Spinal cord (tissue), 10 donors: ENCODE results near the gene DMXL1. TPM values are rescaled to one million over a fixed set of nuclear protein-coding genes. Genes with fewer than 3 reads are reported as not detected.
A peak's percentile ranks its signal among the peaks of the same experiment; 100 is the strongest.

ENCODE experiments used
- DNase-seq, 6 donors: peaks; one replicate each; pipeline versions ENCODE4 v3.0.0 to v3.0.0-alpha.2; 2013 to 2015; ENCODE audit warnings: low spot score in 6 of 6, low read depth in 4 of 6
- H3K27ac ChIP-seq: one replicate; pipeline ENCODE4 v1.5.1; 2013; ENCODE audit warnings: low read depth, low read length, control low read depth
- H3K27me3 ChIP-seq: one replicate; pipeline ENCODE4 v1.6.1; 2013; ENCODE audit warnings: low read length; ENCODE audit not compliant: control insufficient read depth, insufficient read depth
- H3K36me3 ChIP-seq: one replicate; pipeline ENCODE4 v1.6.1; 2013; ENCODE audit warnings: low read length; ENCODE audit not compliant: control insufficient read depth, insufficient read depth
- H3K4me1 ChIP-seq: one replicate; pipeline ENCODE4 v1.6.1; 2013; ENCODE audit warnings: low read length; ENCODE audit not compliant: control insufficient read depth, insufficient read depth
- H3K4me3 ChIP-seq: one replicate; pipeline ENCODE4 v1.5.1; 2013; ENCODE audit warnings: low read depth, low read length, control low read depth
- H3K9me3 ChIP-seq: one replicate; pipeline ENCODE4 v1.6.1; 2013; ENCODE audit warnings: low read length; ENCODE audit not compliant: control insufficient read depth, insufficient read depth
- WGBS: methylation state at CpG from one replicate; pipeline ENCODE4 v1.1.5; 2013; ENCODE audit warnings: missing lambda C conversion rate; ENCODE audit not compliant: insufficient coverage; 5-methylcytosine and 5-hydroxymethylcytosine counted together
- polyA plus RNA-seq, 2 donors: library from polyadenylated mRNA; unstranded; fragments of 120-200 nt; gene quantifications; one replicate each; pipeline ENCODE4 v1.2.1, GENCODE V29; 2013; ENCODE audit not compliant: insufficient read length in 2 of 2
- total RNA-seq, 2 donors: library from RNA; depleted of rRNA in 1 of 2; stranded (reverse); fragments of 120-200 nt in 1 of 2; fragments of >200 nt in 1 of 2; gene quantifications; one replicate each; pipeline versions ENCODE4 v1.2.3 to v1.2.4, GENCODE V29; 2013 to 2014
- donor health status: healthy.

DMXL1 gene
- total and polyA plus RNA-seq, 4 donors, result 34.2 to 136 (median 48.4) TPM

DNA sequence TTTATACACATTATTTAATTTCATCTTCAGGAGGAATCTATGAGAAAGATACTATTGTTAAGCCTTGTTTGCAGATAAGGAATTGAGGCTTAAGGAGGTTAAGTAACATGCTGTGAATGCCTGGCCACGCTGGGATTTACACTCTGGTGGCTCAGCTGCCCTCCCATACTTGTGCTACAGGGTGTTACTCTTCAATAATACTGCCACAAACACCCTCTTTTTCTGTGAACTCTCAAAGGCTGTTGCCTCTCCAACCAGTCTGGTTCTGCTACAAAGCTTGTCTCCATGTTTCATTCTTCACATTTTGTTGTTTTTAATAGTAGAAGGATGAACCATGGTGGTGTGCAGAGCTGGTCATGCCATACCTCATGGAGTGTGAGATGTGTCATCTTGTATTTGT is 208.2 kb downstream of the DMXL1 start:
- Histone ChIP-seq H3K4me1 (no peaks in the 10 kb centered on the region), H3K36me3 (no peaks in the 10 kb centered on the region), H3K27me3 (no peaks in the 10 kb centered on the region), H3K4me3 (no peak overlapping the region), H3K27ac (no peak overlapping the region), H3K9me3 (no peaks in the 10 kb centered on the region)
- 57% methylated on average over 1 of the region's 1 CpG for WGBS
- DNase-seq, result no peak

- H3K36me3 ChIP-seq, result no peaks in the 10 kb centered on the region
- no CpG with 5 or more reads among the region's 3 CpGs for WGBS
- H3K27ac ChIP-seq, result no peak overlapping the region
- no peak overlapping the region for H3K4me3 ChIP-seq
- H3K9me3 ChIP-seq, result no peaks in the 10 kb centered on the region
- no peaks in the 10 kb centered on the region for H3K27me3 ChIP-seq
- no peaks in the 10 kb centered on the region for H3K4me1 ChIP-seq
- DNase-seq, result no peak
Measured at GRCh38 chr5:119280380-119280779, 209.5 kb downstream of the DMXL1 start.

DNA sequence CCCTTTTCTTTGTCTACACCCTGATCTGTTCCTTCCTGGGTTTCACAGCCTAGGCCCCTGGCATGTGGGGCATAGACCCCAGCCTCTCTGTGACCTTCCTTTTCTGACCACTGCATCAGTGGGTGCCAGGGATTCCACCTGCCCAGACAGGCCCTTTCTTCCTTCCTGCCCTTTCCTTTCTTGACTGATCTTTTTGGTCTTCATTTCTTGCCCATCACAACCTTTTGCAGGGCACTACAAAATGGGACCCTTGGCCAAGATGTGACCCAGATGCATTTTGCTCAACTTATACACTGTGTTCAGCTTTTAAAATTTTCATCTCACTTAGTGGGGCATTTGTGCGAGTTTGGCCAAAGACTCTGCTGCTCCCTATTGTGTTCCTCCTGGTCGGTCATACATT is 211.7 kb downstream of the DMXL1 start:
- no peaks in the 10 kb centered on the region for H3K4me1 ChIP-seq
- no peaks in the 10 kb centered on the region for H3K27me3 ChIP-seq
- H3K9me3 ChIP-seq, result no peaks in the 10 kb centered on the region
- H3K36me3 ChIP-seq, result no peaks in the 10 kb centered on the region
- WGBS, result 95% methylated on average over 2 of the region's 2 CpGs
- H3K27ac ChIP-seq, result no peak overlapping the region
- H3K4me3 ChIP-seq, result no peak overlapping the region
- DNase-seq, result no peak

GRCh38 chr5:119284031-119284430 is 213.1 kb downstream of the DMXL1 start:
- no peak overlapping the region for H3K4me3 ChIP-seq
- no peak overlapping the region for H3K27ac ChIP-seq
- no peaks in the 10 kb centered on the region for H3K9me3 ChIP-seq
- H3K4me1 ChIP-seq, result no peaks in the 10 kb centered on the region
- WGBS, result 100% methylated on average over 1 of the region's 1 CpG
- no peak for DNase-seq
- H3K27me3 ChIP-seq, result no peaks in the 10 kb centered on the region
- H3K36me3 ChIP-seq, result no peaks in the 10 kb centered on the region

- H3K27me3 ChIP-seq, result no peaks in the 10 kb centered on the region
- H3K4me3 ChIP-seq, result no peak overlapping the region
- H3K4me1 ChIP-seq, result no peaks in the 10 kb centered on the region
- no peaks in the 10 kb centered on the region for H3K9me3 ChIP-seq
- no peak for DNase-seq
- WGBS, result no CpG with 5 or more reads among the region's 5 CpGs
- no peak overlapping the region for H3K27ac ChIP-seq
- H3K36me3 ChIP-seq, result no peaks in the 10 kb centered on the region
Measured at GRCh38 chr5:119285070-119285916, 214.4 kb downstream of the DMXL1 start.

DNA sequence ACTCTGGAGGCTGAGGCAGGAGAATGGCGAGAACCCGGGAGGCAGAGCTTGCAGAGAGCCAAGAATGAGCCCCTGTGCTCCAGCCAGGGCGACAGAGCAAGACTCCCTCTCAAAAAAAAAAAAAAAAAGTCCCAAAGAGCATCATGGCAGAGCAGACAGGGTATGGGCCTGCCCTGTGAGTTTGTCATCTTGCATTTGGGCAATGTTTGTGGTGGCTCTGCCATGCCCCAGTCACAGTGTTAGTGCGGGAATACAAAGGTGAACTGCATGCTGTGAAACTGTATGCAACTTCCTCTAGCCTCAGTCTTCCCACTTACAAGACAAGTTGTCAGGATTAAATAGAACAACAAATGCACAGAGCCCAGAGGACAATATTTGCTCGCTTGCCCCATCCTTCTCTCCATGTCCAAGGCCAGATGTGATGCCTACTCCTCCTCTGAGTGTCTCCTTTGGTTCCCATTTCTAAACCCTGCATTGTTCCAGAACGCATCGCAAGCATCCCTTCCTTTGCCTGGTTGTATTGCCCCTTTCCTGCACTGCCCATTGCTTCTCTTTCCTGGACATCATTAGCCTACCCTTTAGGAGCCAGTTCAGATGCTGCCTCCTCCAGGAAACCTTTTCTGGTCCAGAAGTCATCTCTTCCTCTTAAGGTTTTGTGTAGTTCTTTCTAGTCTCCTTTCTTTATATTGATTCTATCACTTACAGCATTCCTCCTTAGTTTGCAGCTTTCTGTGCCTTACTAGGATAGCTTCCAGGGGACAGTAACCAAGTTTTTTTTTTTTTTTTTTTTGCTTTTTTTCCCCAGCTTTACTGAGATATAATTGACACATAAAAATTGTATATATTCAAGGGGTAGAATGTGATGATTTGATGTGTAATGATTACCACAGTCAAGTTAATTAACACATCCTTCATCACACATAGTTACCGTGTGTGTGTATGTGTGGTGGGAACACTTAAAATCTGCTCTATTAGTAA is 215.9 kb downstream of the DMXL1 start:
- no peaks in the 10 kb centered on the region for H3K27me3 ChIP-seq
- H3K4me1 ChIP-seq, result no peaks in the 10 kb centered on the region
- H3K27ac ChIP-seq, result no peak overlapping the region
- H3K9me3 ChIP-seq, result no peaks in the 10 kb centered on the region
- WGBS, result 100% methylated on average over 5 of the region's 8 CpGs
- H3K36me3 ChIP-seq, result no peaks in the 10 kb centered on the region
- H3K4me3 ChIP-seq, result no peak overlapping the region
- no peak for DNase-seq

DNA sequence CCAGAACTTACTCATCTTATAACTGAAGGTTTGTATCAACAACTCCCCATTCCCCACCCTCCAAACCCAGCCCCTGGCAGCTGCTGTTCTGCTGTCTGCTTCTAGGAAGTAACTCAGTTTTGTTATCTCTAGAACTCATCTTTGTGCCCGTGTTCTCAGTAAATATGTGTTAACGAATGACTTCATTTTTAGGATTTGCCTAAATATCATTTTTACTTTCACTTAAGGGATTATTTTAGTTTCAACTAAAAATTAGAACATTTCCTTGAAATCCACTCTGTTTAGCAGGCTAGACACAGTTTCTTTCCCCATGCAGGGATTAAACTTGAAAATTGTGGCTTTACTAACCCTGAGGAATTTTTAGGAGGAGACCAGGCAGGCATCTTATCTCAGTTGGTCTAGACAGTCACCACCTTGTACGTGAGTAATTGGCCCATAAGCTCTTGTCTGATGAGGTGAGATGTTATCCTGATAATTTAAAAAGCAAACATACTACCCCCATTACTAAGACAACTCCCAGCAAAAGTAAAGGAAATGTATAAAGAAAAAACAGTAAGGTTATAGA is 216.7 kb downstream of the DMXL1 start:
- Histone ChIP-seq H3K27ac (no peak overlapping the region), H3K36me3 (no peaks in the 10 kb centered on the region), H3K4me3 (no peak overlapping the region), H3K4me1 (no peaks in the 10 kb centered on the region), H3K9me3 (no peaks in the 10 kb centered on the region), H3K27me3 (no peaks in the 10 kb centered on the region)
- WGBS, result no CpG with 5 or more reads among the region's 3 CpGs
- DNase-seq, result no peak

DNA sequence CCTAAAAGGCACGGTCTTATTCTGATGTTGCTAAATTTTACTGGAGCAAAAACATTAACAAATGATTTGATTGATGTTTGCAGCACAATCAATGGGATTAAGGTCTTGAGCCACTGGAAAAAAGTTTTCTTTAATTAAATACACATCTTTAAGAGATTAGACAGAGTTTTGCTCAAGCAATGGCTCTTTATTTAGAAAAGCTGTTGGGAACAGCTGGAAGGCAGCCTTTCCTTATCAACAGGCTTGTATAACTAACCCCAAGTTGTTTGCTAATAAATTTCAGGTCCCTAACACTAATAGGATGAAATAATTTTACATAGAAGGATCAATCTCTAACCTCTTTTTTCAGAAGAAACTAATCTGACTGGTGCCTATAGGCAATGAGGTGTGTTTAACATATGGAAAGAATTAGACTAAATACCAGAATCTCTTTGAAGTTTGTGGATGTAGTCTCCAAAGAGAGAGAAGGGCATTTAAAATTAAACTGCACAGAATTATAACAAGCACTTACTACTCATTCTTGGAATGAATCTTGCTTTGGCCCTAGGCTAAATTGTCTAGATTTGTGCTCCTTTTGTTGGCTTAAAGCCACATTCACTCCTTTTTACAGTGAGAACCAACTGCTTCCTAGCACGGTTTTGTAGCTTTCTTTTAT is 217.6 kb downstream of the DMXL1 start:
- Histone ChIP-seq H3K36me3 (no peaks in the 10 kb centered on the region), H3K4me1 (no peaks in the 10 kb centered on the region), H3K27me3 (no peaks in the 10 kb centered on the region), H3K4me3 (no peak overlapping the region), H3K27ac (no peak overlapping the region), H3K9me3 (no peaks in the 10 kb centered on the region)
- no CpG with 5 or more reads among the region's 2 CpGs for WGBS
- peak in 2 of 6 donors; percentile 9 to 36 for DNase-seq

GRCh38 chr5:119289438-119290044 is 218.7 kb downstream of the DMXL1 start:
- no peak overlapping the region for H3K4me3 ChIP-seq
- no CpG with 5 or more reads among the region's 3 CpGs for WGBS
- no peak overlapping the region for H3K27ac ChIP-seq
- H3K36me3 ChIP-seq, result no peaks in the 10 kb centered on the region
- no peaks in the 10 kb centered on the region for H3K4me1 ChIP-seq
- DNase-seq, result no peak
- H3K9me3 ChIP-seq, result no peaks in the 10 kb centered on the region
- H3K27me3 ChIP-seq, result no peaks in the 10 kb centered on the region
